ENCODE measurements around the gene MSI2. TPM values are rescaled to one million over a fixed set of nuclear protein-coding genes. Genes with fewer than 3 reads are reported as not detected.

MSI2 gene
- total and polyA plus RNA-seq, 2 donors (not counting 3 experiments of a cell fraction or from before 2014, with no cell fraction given): 20.9 to 59.3 TPM

- dilution Hi-C loops (cut with MboI; ENCODE audit: extremely low pct_ligation_motif_present, low sequenced_read_pairs): no loop called here
- ChIA-PET CTCF (interaction anchor here (1.8 to 2.3 kb wide), 2 partner anchors 253 to 337 kb away, joined by 3 to 8 read pairs; no protein-coding TSS in a partner anchor), POLR2A (no interaction called here)
- peaks cover 2% of the 10 kb centered on the region for H4K20me1 ChIP-seq (replicated peaks; ENCODE audit: control insufficient read depth, extremely low read depth, insufficient read depth, low read length)
- no peaks in the 10 kb centered on the region for H3K9me1 ChIP-seq (replicated peaks; ENCODE audit: control insufficient read depth, extremely low read depth, insufficient read depth, low read length)
- H3K36me3 ChIP-seq (ENCODE audit: control insufficient read depth in 2 of 2, extremely low read depth in 1 of 2, insufficient read depth in 2 of 2, low read length in 2 of 2): no peaks in the 10 kb centered on the region
- no peak overlapping the region for H3K4me2 ChIP-seq (ENCODE audit: insufficient read depth, low read length)
- H3K9ac ChIP-seq (replicated peaks; ENCODE audit: extremely low read depth, insufficient read depth, low read length): no peak overlapping the region
- BruUV-seq (replicated peaks): no TSS peak
- H3K27ac ChIP-seq (ENCODE audit: insufficient read depth, low read depth, low read length): no peak overlapping the region
- TF ChIP-seq MAX (IDR thresholded peaks at IDR 0.05; ENCODE audit: insufficient read depth, insufficient read length) (no peak), EZH2 (IDR thresholded peaks at IDR 0.05; ENCODE audit: borderline replicate concordance, low read depth, low read length, severe bottlenecking) (no peak), GATA2 (IDR thresholded peaks at IDR 0.05; ENCODE audit: insufficient read depth, insufficient read length, low read depth, low read length) (no peak), JUN (IDR thresholded peaks at IDR 0.05; ENCODE audit: borderline replicate concordance, insufficient read depth, insufficient read length, low read depth) (no peak), MYC (IDR thresholded peaks at IDR 0.05; ENCODE audit: low read depth, low read length) (no peak), POLR2AphosphoS5 (IDR thresholded peaks at IDR 0.05; ENCODE audit: insufficient read depth, low read depth, low read length) (no peak), CTCF (IDR thresholded peaks at IDR 0.05; ENCODE audit: extremely low read depth in 1 of 2, insufficient read depth in 1 of 2, low read depth in 1 of 2, low read length in 2 of 2) (no peak), POLR2A (IDR thresholded peaks at IDR 0.05; ENCODE audit: low read depth, low read length) (no peak), FOS (IDR thresholded peaks at IDR 0.05; ENCODE audit: borderline replicate concordance, insufficient read depth, low read length) (no peak)
- no peaks in the 10 kb centered on the region for H3K4me1 ChIP-seq (ENCODE audit: control insufficient read depth, extremely low read depth, insufficient read depth, low read length)
- no peak overlapping the region for H3K4me3 ChIP-seq (replicated peaks in 1 of 3; ENCODE audit: insufficient read depth in 1 of 3, low read depth in 1 of 3, low read length in 3 of 3)
- no peak for FAIRE-seq
- no peaks in the 10 kb centered on the region for H3K9me3 ChIP-seq (replicated peaks; ENCODE audit: control insufficient read depth, insufficient read depth, low read length)
- DNase-seq (ENCODE audit: low read depth, low spot score): no peak
- intact Hi-C loops (cut with micrococcal nuclease): no loop called here
- H3K79me2 ChIP-seq (ENCODE audit: control insufficient read depth, insufficient read depth, low read length): no peaks in the 10 kb centered on the region
- no peak overlapping the region for H2AFZ ChIP-seq (ENCODE audit: low read depth, low read length)
- no peaks in the 10 kb centered on the region for H3K27me3 ChIP-seq (ENCODE audit: control insufficient read depth in 2 of 2, insufficient read depth in 2 of 2, low read length in 2 of 2)
These were observed 323.9 kb downstream of the MSI2 start for GRCh38 chr17:57580055-57580739.

Measured in endothelial cell of umbilical vein (primary cell).